OCI-LY1 (cell line): ENCODE results near the gene GGT1.

ENCODE experiments used
- H2AFZ ChIP-seq: fragments of 200-600 bp; sonication (generic), shearing (Covaris generic); 2 replicates; pipeline ENCODE4 v1.6.0; 2014; ENCODE audit warnings: antibody characterized with exemption, mild to moderate bottlenecking, low read length
- H3F3A ChIP-seq: fragments of 200-600 bp; sonication (generic), shearing (Covaris generic); 2 replicates; pipeline ENCODE4 v1.6.0; 2014; ENCODE audit warnings: mild to moderate bottlenecking, antibody characterized with exemption, low read length, moderate library complexity; ENCODE audit not compliant: insufficient read depth
- H3K27ac ChIP-seq: fragments of 200-600 bp; sonication (generic); 2 replicates; pipeline ENCODE4 v1.5.1; 2014; ENCODE audit warnings: low read length, mixed run types, mild to moderate bottlenecking, low read depth; ENCODE audit not compliant: poor library complexity, severe bottlenecking
- H3K27me3 ChIP-seq: fragments of 200-600 bp; sonication (generic); 2 replicates; pipeline ENCODE4 v1.6.0; 2014; ENCODE audit warnings: antibody characterized with exemption, mild to moderate bottlenecking, low read length, moderate library complexity; ENCODE audit not compliant: insufficient read depth
- H3K36me3 ChIP-seq: fragments of 200-600 bp; sonication (generic); 2 replicates; pipeline ENCODE4 v1.6.1; 2014; ENCODE audit warnings: mild to moderate bottlenecking, antibody characterized with exemption, low read length, moderate library complexity, mixed read lengths; ENCODE audit not compliant: insufficient read depth
- H3K4me1 ChIP-seq: fragments of 200-600 bp; sonication (generic); 2 replicates; pipeline ENCODE4 v1.5.1; 2014; ENCODE audit warnings: mild to moderate bottlenecking, low read length, moderate library complexity; ENCODE audit not compliant: insufficient read depth, severe bottlenecking
- H3K4me2 ChIP-seq: fragments of 200-600 bp; sonication (generic), shearing (Covaris generic); 2 replicates; pipeline ENCODE4 v1.6.1; 2014; ENCODE audit warnings: low read length
- H3K4me3 ChIP-seq: fragments of 200-600 bp; sonication (generic); 2 replicates; pipeline ENCODE4 v1.5.1; 2014; ENCODE audit warnings: low read length, low read depth, mild to moderate bottlenecking, mixed read lengths; ENCODE audit not compliant: poor library complexity, severe bottlenecking
- H3K79me2 ChIP-seq: fragments of 200-600 bp; shearing (Covaris generic); 2 replicates; pipeline ENCODE4 v1.6.1; 2016; ENCODE audit warnings: mixed run types, low read length, mixed read lengths; ENCODE audit not compliant: insufficient read depth
- H3K9ac ChIP-seq: fragments of 200-600 bp; sonication (generic), shearing (Covaris generic); 2 replicates; pipeline ENCODE4 v1.6.1; 2014; ENCODE audit warnings: mild to moderate bottlenecking, low read length, mixed read lengths
- H3K9me2 ChIP-seq: fragments of 200-600 bp; sonication (generic), shearing (Covaris generic); 2 replicates; pipeline ENCODE4 v1.6.1; 2014; ENCODE audit warnings: low read depth, mild to moderate bottlenecking, low read length, mixed read lengths
- H3K9me3 ChIP-seq: fragments of 200-600 bp; shearing (Covaris generic); 2 replicates; pipeline ENCODE4 v1.6.1; 2014; ENCODE audit warnings: low read length, mixed read lengths
- H4K20me1 ChIP-seq: fragments of 200-600 bp; sonication (generic), shearing (Covaris generic); 2 replicates; pipeline ENCODE4 v1.6.0; 2016; ENCODE audit warnings: mild to moderate bottlenecking, low read length; ENCODE audit not compliant: insufficient read depth
- CTCF ChIP-seq: fragments of 200-600 bp; sonication (generic), shearing (Covaris generic); IDR thresholded peaks from 2 replicates; pipeline ENCODE4 v1.5.1; 2017; ENCODE audit warnings: mild to moderate bottlenecking, antibody characterized with exemption, low read length, moderate library complexity, mixed read lengths
- EZH2 ChIP-seq: fragments of 200-600 bp; sonication (generic), shearing (Covaris generic); IDR thresholded peaks from 2 replicates; pipeline ENCODE4 v1.8.0; 2017; ENCODE audit warnings: borderline replicate concordance, mixed run types, mild to moderate bottlenecking, antibody characterized with exemption, low read length, moderate library complexity, mixed read lengths

Gene GGT1

DNA sequence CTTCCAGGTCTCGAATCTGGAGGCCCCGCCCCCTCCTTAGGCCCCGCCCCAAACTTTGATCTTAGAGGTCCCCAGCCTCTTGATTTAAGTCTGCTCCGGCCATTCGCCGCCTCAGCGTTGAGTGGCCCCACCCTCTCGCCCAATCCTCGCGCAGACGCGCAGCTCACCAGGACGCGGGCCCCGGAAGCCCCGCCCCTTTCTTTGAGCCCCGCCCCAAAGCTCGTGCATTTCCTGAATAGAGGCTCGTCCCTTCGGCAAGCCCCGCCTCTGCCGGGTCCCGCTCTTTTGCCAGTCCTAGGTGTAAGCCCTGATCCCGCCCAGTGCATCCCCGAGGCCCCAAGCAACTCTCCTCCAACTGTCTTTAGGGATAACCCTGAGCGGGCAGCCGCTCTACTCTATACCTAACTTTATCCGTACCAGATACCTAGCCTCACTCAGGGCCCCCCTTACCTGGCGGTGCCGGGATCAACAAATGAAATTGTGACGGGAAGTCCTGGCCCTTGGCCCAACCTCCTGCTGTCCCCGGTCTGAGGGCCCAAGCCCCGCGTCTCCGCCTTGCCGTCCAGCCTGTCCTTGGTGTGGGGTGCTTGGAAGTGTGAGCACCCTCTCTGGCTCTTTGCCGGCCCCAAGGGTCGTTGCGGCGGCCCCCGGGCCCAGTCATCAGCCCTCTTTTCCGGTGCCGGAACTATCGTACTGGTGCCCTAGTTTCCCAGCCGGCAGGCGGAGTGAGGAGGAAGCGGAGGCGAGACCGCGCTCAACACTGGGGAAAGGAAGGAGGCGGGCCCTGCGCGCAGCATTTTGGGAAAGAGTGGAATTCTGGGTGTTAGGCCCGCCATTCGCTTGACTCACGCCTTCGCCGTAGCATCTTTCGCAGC is 47.6 kb upstream of the GGT1 start, which contains the start of gene SNRPD3:
SNRPD3 (plus strand) TSS at position 835 of the 875 bp plus-strand sequence. CDS start 1,676 bp downstream, outside the sequence.
- no peak for TF ChIP-seq CTCF
- TF ChIP-seq EZH2: no peak
- H2AFZ ChIP-seq: 0 out of 2 replicates have a peak within 1 kb of the TSS, but pooled peaks have one; percentile 50

GRCh38 chr22:24559471-24559870 is 43.5 kb upstream of the GGT1 start:
- Histone ChIP-seq H4K20me1 (no peaks in the 10 kb centered on the region), H3K4me1 (peaks cover 34% of the 10 kb centered on the region), H3K4me3 (no peak overlapping the region), H3K4me2 (no peak overlapping the region), H3K9ac (no peak overlapping the region; the same call in 1 of the 2 replicates), H3K27ac (no peak overlapping the region), H3F3A (no peaks in the 10 kb centered on the region), H3K9me3 (no peaks in the 10 kb centered on the region), H3K79me2 (peaks cover 79% of the 10 kb centered on the region), H2AFZ (no peak overlapping the region), H3K36me3 (peaks cover 63% of the 10 kb centered on the region), H3K9me2 (no peaks in the 10 kb centered on the region), H3K27me3 (no peaks in the 10 kb centered on the region)
- no peak for TF ChIP-seq EZH2
- TF ChIP-seq CTCF: no peak

More for the DNA sequence above, 47.6 kb upstream of the GGT1 start, which contains the start of gene SNRPD3:
- peak within 1 kb of the TSS; percentile 97 for H3K4me2 ChIP-seq
- H3K79me2 ChIP-seq: peaks cover 59% of the 10 kb centered on the region
- peak within 1 kb of the TSS; percentile 91 for H3K27ac ChIP-seq
- H3K9ac ChIP-seq: peak within 1 kb of the TSS; percentile 97
- no peaks in the 10 kb centered on the region for H3K9me2 ChIP-seq
- peaks cover 69% of the 10 kb centered on the region for H3K4me1 ChIP-seq
- H3F3A ChIP-seq: no peaks in the 10 kb centered on the region
- H3K27me3 ChIP-seq: no peaks in the 10 kb centered on the region
- H3K9me3 ChIP-seq: no peaks in the 10 kb centered on the region
- peak within 1 kb of the TSS; percentile 89 for H3K4me3 ChIP-seq
- H3K36me3 ChIP-seq: peaks cover 47% of the 10 kb centered on the region
- no peaks in the 10 kb centered on the region for H4K20me1 ChIP-seq

DNA sequence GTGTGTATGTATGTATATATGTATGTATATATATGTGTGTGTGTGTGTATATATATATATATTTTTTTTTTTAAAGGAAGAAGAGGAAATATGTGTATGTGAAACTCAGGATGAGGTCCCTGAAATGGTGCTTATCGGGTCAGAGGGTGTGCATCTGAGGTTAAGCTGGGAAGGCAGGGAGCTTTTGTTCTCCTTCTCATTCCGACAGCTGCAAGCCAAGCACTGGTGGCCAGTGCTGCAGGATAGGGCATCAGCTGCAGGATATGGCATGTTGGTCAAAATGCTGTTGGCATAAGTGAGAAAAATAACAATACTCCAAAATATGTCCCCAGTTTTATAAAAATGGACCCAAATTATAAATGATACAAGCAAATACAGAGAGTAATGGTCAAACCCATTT is 39.7 kb upstream of the GGT1 start:
- no peaks in the 10 kb centered on the region; the same call in 1 of the 2 replicates for H4K20me1 ChIP-seq
- no peak overlapping the region for H3K4me3 ChIP-seq
- peaks cover 83% of the 10 kb centered on the region for H3K36me3 ChIP-seq
- TF ChIP-seq EZH2: no peak
- no peak for TF ChIP-seq CTCF
- H3K27me3 ChIP-seq: no peaks in the 10 kb centered on the region
- H3K9ac ChIP-seq: no peak overlapping the region
- no peaks in the 10 kb centered on the region for H3K9me3 ChIP-seq
- H3K4me2 ChIP-seq: no peak overlapping the region
- no peaks in the 10 kb centered on the region for H3F3A ChIP-seq
- H2AFZ ChIP-seq: no peak overlapping the region
- H3K4me1 ChIP-seq: peaks cover 15% of the 10 kb centered on the region
- peaks cover 68% of the 10 kb centered on the region for H3K79me2 ChIP-seq
- no peak overlapping the region for H3K27ac ChIP-seq
- H3K9me2 ChIP-seq: no peaks in the 10 kb centered on the region
